Cardiac muscle cell (in vitro differentiated cells and primary cell): Measurements from ENCODE around the gene KXD1. TPM values are rescaled to one million over a fixed set of nuclear protein-coding genes. Genes with fewer than 3 reads are reported as not detected.
"Not testable (repeated sequence)": the region's sequence is repeated elsewhere in the genome, so short reads cannot be mapped to it uniquely, and the experiment has no call there.

Experiments used
- DNase-seq, 2 donors: peaks; one replicate each; pipeline versions ENCODE4 v3.0.0 to v3.0.0-alpha.2; 2010 to 2017; ENCODE audit warnings: low read depth in 1 of 2, low spot score in 1 of 2
- H3K27ac ChIP-seq: fragments of 200-600 bp; sonication (generic); 2 replicates; pipeline ENCODE4 v1.5.1; 2016
- H3K27me3 ChIP-seq: fragments of 200-600 bp; sonication (generic); 2 replicates; pipeline ENCODE4 v1.6.0; 2016; ENCODE audit warnings: control low read depth
- H3K36me3 ChIP-seq: fragments of 200-600 bp; sonication (generic); 2 replicates; pipeline ENCODE4 v1.5.1; 2016; ENCODE audit warnings: control low read depth
- H3K4me1 ChIP-seq: fragments of 200-600 bp; sonication (generic); 2 replicates; pipeline ENCODE4 v1.8.1; 2017; ENCODE audit warnings: low read depth, mild to moderate bottlenecking, mixed run types
- H3K4me3 ChIP-seq: fragments of 200-600 bp; sonication (generic); 2 replicates; pipeline ENCODE4 v1.5.1; 2016; ENCODE audit warnings: mild to moderate bottlenecking
- H3K9me3 ChIP-seq: fragments of 200-600 bp; sonication (generic); 2 replicates; pipeline ENCODE4 v1.5.1; 2017; ENCODE audit warnings: low read depth, mild to moderate bottlenecking, control low read depth
- polyA plus RNA-seq: library from polyadenylated mRNA; unstranded; fragments of >200 nt; fragmentation: Nextera tagmentation; extraction: Ambion mirVana; gene quantifications from 2 replicates; pipeline ENCODE4 v1.2.1, GENCODE V29; 2016
- total RNA-seq: library from RNA; depleted of rRNA; stranded (reverse); fragments of >200 nt; gene quantifications from 2 replicates; pipeline ENCODE4 v1.2.3, GENCODE V29; 2016
- TF ChIP-seq, protein P1 (sequence below): IDR thresholded peaks from 2 replicates; pipeline ENCODE4 v1.5.1; 2012; ENCODE audit warnings: low read depth, mild to moderate bottlenecking, low read length

The KXD1 gene
- total and polyA plus RNA-seq, 2 experiments from 2014 or later, result 127 to 137 TPM

- no peaks in the 10 kb centered on the region for H3K9me3 ChIP-seq
- DNase-seq, result no peak
- H3K27me3 ChIP-seq, result peaks cover 4% of the 10 kb centered on the region
- H3K36me3 ChIP-seq, result no peaks in the 10 kb centered on the region
- no peak overlapping the region for H3K27ac ChIP-seq
- no peaks in the 10 kb centered on the region for H3K4me1 ChIP-seq
- TF ChIP-seq, protein P1, sequence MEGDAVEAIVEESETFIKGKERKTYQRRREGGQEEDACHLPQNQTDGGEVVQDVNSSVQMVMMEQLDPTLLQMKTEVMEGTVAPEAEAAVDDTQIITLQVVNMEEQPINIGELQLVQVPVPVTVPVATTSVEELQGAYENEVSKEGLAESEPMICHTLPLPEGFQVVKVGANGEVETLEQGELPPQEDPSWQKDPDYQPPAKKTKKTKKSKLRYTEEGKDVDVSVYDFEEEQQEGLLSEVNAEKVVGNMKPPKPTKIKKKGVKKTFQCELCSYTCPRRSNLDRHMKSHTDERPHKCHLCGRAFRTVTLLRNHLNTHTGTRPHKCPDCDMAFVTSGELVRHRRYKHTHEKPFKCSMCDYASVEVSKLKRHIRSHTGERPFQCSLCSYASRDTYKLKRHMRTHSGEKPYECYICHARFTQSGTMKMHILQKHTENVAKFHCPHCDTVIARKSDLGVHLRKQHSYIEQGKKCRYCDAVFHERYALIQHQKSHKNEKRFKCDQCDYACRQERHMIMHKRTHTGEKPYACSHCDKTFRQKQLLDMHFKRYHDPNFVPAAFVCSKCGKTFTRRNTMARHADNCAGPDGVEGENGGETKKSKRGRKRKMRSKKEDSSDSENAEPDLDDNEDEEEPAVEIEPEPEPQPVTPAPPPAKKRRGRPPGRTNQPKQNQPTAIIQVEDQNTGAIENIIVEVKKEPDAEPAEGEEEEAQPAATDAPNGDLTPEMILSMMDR, result no peak
- H3K4me3 ChIP-seq, result peak overlapping the region; percentile 28
Observed at GRCh38 chr19:18594824-18595373, 37.2 kb downstream of the KXD1 start.

DNA sequence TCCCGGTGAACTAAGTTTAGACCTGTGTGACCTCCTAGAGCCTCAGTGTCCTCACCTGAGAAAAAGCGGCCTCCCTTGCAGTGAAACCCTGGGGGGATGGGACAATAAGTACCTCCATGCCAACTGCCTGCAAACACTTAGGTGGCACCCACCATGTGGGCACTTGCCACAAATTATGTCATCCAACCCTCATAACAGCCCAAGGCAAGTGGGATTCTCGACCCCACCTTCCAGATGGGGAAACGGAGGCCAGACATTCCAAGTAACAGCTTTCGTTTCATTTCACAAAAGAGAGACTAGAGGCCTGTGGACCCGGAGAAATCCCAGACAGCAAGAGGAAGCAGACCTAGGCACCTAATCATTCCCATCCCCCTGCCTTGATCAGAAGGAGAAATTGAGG is 37.8 kb downstream of the KXD1 start:
- H3K4me1 ChIP-seq, result no peaks in the 10 kb centered on the region
- TF ChIP-seq, protein P1, result no peak
- no peaks in the 10 kb centered on the region for H3K9me3 ChIP-seq
- peaks cover 4% of the 10 kb centered on the region for H3K27me3 ChIP-seq
- no peak overlapping the region for H3K27ac ChIP-seq
- no peaks in the 10 kb centered on the region for H3K36me3 ChIP-seq
- H3K4me3 ChIP-seq, result no peak overlapping the region
- DNase-seq, result no peak

DNA sequence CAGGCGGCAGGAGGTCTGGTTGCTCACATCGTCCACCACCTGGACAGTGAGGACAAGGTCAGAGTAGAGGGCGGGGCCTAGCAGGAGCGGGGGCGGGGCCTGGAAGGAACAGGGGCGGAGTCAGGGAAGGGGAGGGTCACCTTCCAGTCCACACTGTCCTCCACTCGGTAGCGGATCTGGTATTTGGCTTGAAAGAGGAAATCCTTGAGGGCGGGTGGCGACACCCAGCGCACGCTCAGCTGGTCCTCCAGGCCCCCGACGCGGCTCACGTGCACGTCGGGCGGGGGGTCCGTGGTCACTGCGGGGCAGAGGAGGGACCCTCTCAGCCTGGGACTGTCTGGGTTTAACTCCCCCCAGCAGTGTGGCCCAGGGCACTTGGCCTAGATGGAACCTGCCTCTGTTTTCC is 39.1 kb downstream of the KXD1 start:
- no peaks in the 10 kb centered on the region for H3K36me3 ChIP-seq
- H3K9me3 ChIP-seq, result no peaks in the 10 kb centered on the region
- H3K27me3 ChIP-seq, result peaks cover 10% of the 10 kb centered on the region
- H3K27ac ChIP-seq, result no peak overlapping the region
- TF ChIP-seq, protein P1, result no peak
- peak; percentile 53 to 63 for DNase-seq
- no peaks in the 10 kb centered on the region for H3K4me1 ChIP-seq
- H3K4me3 ChIP-seq, result no peak overlapping the region

DNA sequence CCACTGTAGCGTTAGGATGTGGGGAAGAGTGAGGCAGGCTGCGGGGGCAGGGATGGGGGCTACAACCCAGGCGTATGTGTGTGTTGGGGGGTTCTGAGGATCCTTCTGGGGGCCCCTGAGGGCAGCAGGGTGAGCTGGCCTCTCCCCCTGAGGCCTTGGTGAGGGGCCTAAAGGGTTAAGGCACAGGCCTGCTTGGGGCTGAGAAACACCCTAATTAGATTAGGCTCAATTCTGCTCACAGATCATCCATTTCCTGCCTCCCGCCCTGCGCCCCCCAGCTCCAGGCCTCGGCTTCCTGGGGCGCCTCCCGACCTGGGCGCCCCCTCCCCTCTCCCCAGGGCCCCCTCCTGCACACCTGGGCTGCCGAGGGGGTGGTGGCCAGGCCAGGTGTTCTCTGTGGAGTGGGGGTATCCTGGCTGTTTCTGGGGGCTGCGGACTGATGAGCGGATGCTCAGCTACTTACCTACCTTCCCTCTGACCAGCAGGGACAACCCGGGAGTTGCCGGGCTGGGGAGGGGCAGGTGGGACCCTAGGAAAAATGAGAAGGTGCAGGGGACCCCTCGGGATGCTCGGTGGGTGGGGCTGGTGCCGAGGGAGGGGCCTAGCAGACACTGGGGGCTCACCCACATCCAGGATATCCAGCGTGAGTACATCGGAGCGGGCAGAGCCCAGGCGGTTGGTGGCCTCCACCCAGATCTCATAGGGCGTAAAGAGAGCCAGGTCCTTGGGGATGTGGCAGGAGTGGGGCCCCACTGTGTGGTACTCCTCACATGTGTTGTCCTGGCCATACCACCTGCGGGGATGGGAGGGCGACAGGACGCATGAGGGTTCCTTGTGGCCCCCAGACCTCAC is 40.4 kb downstream of the KXD1 start:
- DNase-seq, result no peak

DNA sequence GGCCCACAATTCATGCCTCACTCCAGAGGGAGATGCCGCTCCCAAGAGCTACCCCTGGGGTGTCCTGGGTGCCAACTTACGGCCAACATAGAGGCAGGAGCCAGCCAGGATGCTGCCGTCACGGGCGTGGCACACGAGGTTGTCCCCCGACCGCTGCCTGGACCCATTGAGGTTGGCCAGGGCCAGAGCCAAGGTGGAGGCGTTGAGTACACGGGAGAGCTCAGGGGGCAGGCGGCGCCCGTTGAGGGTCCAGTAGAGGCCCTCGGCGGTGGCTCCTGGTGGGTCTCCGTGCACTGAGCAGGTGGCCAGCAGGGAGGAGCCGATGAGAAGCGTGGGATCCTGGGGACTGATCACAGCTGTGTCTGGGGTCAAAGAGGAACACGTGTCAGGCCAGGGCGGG is 41.8 kb downstream of the KXD1 start:
- Histone ChIP-seq H3K36me3 (no peaks in the 10 kb centered on the region), H3K27ac (no peak overlapping the region), H3K27me3 (peaks cover 33% of the 10 kb centered on the region), H3K4me3 (no peak overlapping the region), H3K4me1 (no peaks in the 10 kb centered on the region), H3K9me3 (no peaks in the 10 kb centered on the region)
- DNase-seq, result no peak
- TF ChIP-seq, protein P1, result no peak

More for the DNA sequence above, 40.4 kb downstream of the KXD1 start:
- Histone ChIP-seq H3K27ac (no peak overlapping the region), H3K4me1 (no peaks in the 10 kb centered on the region), H3K36me3 (no peaks in the 10 kb centered on the region), H3K9me3 (no peaks in the 10 kb centered on the region), H3K27me3 (peaks cover 23% of the 10 kb centered on the region), H3K4me3 (no peak overlapping the region)
- TF ChIP-seq, protein P1, result no peak

- not testable (repeated sequence) for H3K4me1 ChIP-seq, H3K4me3 ChIP-seq
- peaks cover 47% of the 10 kb centered on the region for H3K27me3 ChIP-seq
Observed at GRCh38 chr19:18600692-18601397, 43.2 kb downstream of the KXD1 start.

More at GRCh38 chr19:18600692-18601397, 43.2 kb downstream of the KXD1 start:
- H3K27ac ChIP-seq, DNase-seq, H3K9me3 ChIP-seq, H3K36me3 ChIP-seq: not testable (repeated sequence)
